Panc1 (cell line): Measurements from ENCODE around the gene ERGIC1. TPM values are rescaled to one million over a fixed set of nuclear protein-coding genes. Genes with fewer than 3 reads are reported as not detected.

Experiments used
- ATAC-seq: fragments of 200-7000 bp; cut with Tn5 transposase; 2 replicates; pipeline ENCODE4 v1.9.1; 2020; ENCODE audit warnings: mild to moderate bottlenecking, moderate library complexity
- BruUV-seq: library from RNA; stranded (reverse); fragments of 400-500 nt; replicated peaks from 2 replicates; lab custom pipeline; 2021; lab: Mats Ljungman, UMichigan
- CTCF ChIA-PET: fragments of 300-600 bp; sonication (Branson Sonifier 250); formaldehyde crosslinking; loops from one replicate; lab custom pipeline; 2022; ENCODE audit warnings: antibody characterized with exemption; lab: Charles Lee
- POLR2A ChIA-PET: fragments of 300-600 bp; sonication (Branson Sonifier 250); formaldehyde crosslinking; loops from one replicate; lab custom pipeline; 2022; ENCODE audit warnings: antibody characterized with exemption; lab: Charles Lee
- DNase-seq: peaks from one replicate; pipeline ENCODE4 v3.0.0-alpha.2; 2010; ENCODE audit warnings: low read depth, low spot score
- H3K27ac ChIP-seq: 2 replicates; pipeline ENCODE4 v1.5.1; 2011; ENCODE audit warnings: mild to moderate bottlenecking, low read length, inconsistent platforms
- H3K27me3 ChIP-seq: fragments of 200-500 bp; sonication (Bioruptor generic); 2 replicates; pipeline ENCODE4 v1.6.0; 2014; ENCODE audit warnings: low read length, inconsistent platforms; ENCODE audit not compliant: control insufficient read depth, insufficient read depth
- H3K36me3 ChIP-seq: fragments of 200-500 bp; sonication (Bioruptor generic); 2 replicates; pipeline ENCODE4 v1.5.1; 2014; ENCODE audit warnings: inconsistent platforms, mild to moderate bottlenecking, low read length, moderate library complexity; ENCODE audit not compliant: control insufficient read depth, insufficient read depth
- H3K4me1 ChIP-seq: 2 replicates; pipeline ENCODE4 v1.5.1; 2011; ENCODE audit warnings: inconsistent platforms, mild to moderate bottlenecking, low read length, moderate library complexity; ENCODE audit not compliant: control insufficient read depth, insufficient read depth
- H3K4me3 ChIP-seq, 2 experiments: 2 replicates each; pipeline ENCODE4 v1.5.1; 2011 to 2012; ENCODE audit warnings: low read depth in 2 of 2, low read length in 2 of 2, mild to moderate bottlenecking in 2 of 2, inconsistent platforms in 1 of 2, moderate library complexity in 1 of 2
- H3K9me3 ChIP-seq: fragments of 200-500 bp; sonication (Bioruptor generic); 2 replicates; pipeline ENCODE4 v1.5.1; 2014; ENCODE audit warnings: low read depth, mild to moderate bottlenecking, inconsistent platforms, low read length, moderate library complexity; ENCODE audit not compliant: control insufficient read depth, insufficient read depth
- CTCF ChIP-seq: fragments of 450-650 bp; IDR thresholded peaks from 2 replicates; pipeline ENCODE4 v1.5.1; 2017; ENCODE audit warnings: mild to moderate bottlenecking
- POLR2AphosphoS5 ChIP-seq: IDR thresholded peaks from 2 replicates; pipeline ENCODE4 v1.6.1; 2012; ENCODE audit warnings: mild to moderate bottlenecking, low read depth, low read length, moderate library complexity
- REST ChIP-seq, 2 experiments: IDR thresholded peaks; 2 replicates each; pipeline ENCODE4 v1.6.1; 2011 to 2012; ENCODE audit warnings: low read depth in 2 of 2, control low read depth in 1 of 2, low read length in 1 of 2, mild to moderate bottlenecking in 1 of 2, moderate library complexity in 1 of 2; ENCODE audit not compliant: insufficient read depth in 1 of 2
- SIN3A ChIP-seq: IDR thresholded peaks from 2 replicates; pipeline ENCODE4 v1.6.1; 2012; ENCODE audit warnings: low read depth, mild to moderate bottlenecking, low read length, moderate library complexity, borderline replicate concordance; ENCODE audit not compliant: insufficient read depth
- TCF7L2 ChIP-seq: IDR thresholded peaks from 2 replicates; pipeline ENCODE4 v1.6.1; 2011; ENCODE audit warnings: mild to moderate bottlenecking, low read depth, low read length, inconsistent platforms
- in situ Hi-C: cut with HindIII; loops from 2 replicates; pipeline ENCODE4 v1.10.0; 2016; ENCODE audit warnings: low sequenced_read_pairs, low pct_unique_long_range_greater_than_20kb
- intact Hi-C: fragments of 100-400 bp; cut with micrococcal nuclease; formaldehyde crosslinking; loops from one replicate; pipeline ENCODE4 v1.10.0; 2022; ENCODE audit not compliant: unreplicated experiment
- total RNA-seq: library from RNA; stranded (reverse); gene quantifications from one replicate; pipeline ENCODE4 v1.2.1, GENCODE V29; 2021; ENCODE audit not compliant: unreplicated experiment

Gene ERGIC1
- total RNA-seq, 1 experiment from 2014 or later = 206 TPM

GRCh38 chr5:172905346-172906140, 71.5 kb downstream of the ERGIC1 start:
- ATAC-seq = no peak
- no peaks in the 10 kb centered on the region for H3K27me3 ChIP-seq
- TF ChIP-seq POLR2AphosphoS5 (no peak), SIN3A (no peak), REST (IDR thresholded peaks at IDR 0.05; ENCODE audit: insufficient read depth in 1 of 2, low read depth in 2 of 2, low read length in 1 of 2) (no peak), TCF7L2 (no peak), CTCF (no peak)
- H3K27ac ChIP-seq = peak overlapping the region; percentile 80
- in situ Hi-C loops (no loop called here), intact Hi-C loops (loop anchor here (10.0 kb wide), 2 partner anchors 131 to 191 kb away; partner anchors contain the start of gene DUSP1)
- peaks cover 74% of the 10 kb centered on the region for H3K4me1 ChIP-seq
- H3K4me3 ChIP-seq = no peak overlapping the region
- ChIA-PET CTCF (interaction anchor here (0.6 kb wide), 1 partner anchor 117 kb away, joined by 4 read pairs; no protein-coding TSS in a partner anchor), POLR2A (no interaction called here)
- no TSS peak for BruUV-seq
- DNase-seq = no peak
- no peaks in the 10 kb centered on the region for H3K9me3 ChIP-seq
- H3K36me3 ChIP-seq = no peaks in the 10 kb centered on the region; the same call in 1 of the 2 replicates

- Histone ChIP-seq H3K27me3 (no peaks in the 10 kb centered on the region), H3K4me1 (peaks cover 66% of the 10 kb centered on the region), H3K36me3 (no peaks in the 10 kb centered on the region), H3K9me3 (no peaks in the 10 kb centered on the region), H3K27ac (peak overlapping the region; percentile 75), H3K4me3 (no peak overlapping the region)
- BruUV-seq = no TSS peak
- CTCF ChIA-PET = no interaction called here
- in situ Hi-C loops (no loop called here), intact Hi-C loops (loop anchor here (10.0 kb wide), 2 partner anchors 132 to 192 kb away; partner anchors contain the start of gene DUSP1)
- TF ChIP-seq REST (IDR thresholded peaks at IDR 0.05; ENCODE audit: insufficient read depth in 1 of 2, low read depth in 2 of 2, low read length in 1 of 2) = no peak
- TF ChIP-seq TCF7L2 = no peak
- TF ChIP-seq POLR2AphosphoS5 = no peak
- DNase-seq (no peak), ATAC-seq (no peak)
- POLR2A ChIA-PET = no interaction called here
Measured at GRCh38 chr5:172906436-172906835, 72.4 kb downstream of the ERGIC1 start.
